Activated gamma-delta T cell (primary cell): ENCODE measurements around the gene CTDNEP1.
A peak's percentile ranks its signal among the peaks of the same experiment; 100 is the strongest.

Source experiments
- DNase-seq: peaks from one replicate; lab custom pipeline; 2025; lab: John Stamatoyannopoulos, UW

CTDNEP1 gene

GRCh38 chr17:7228920-7229319 lies 22.6 kb downstream of the CTDNEP1 start:
- DNase-seq: no peak

- no peak for DNase-seq
Measured at GRCh38 chr17:7226721-7227710, 24.5 kb downstream of the CTDNEP1 start.

DNA sequence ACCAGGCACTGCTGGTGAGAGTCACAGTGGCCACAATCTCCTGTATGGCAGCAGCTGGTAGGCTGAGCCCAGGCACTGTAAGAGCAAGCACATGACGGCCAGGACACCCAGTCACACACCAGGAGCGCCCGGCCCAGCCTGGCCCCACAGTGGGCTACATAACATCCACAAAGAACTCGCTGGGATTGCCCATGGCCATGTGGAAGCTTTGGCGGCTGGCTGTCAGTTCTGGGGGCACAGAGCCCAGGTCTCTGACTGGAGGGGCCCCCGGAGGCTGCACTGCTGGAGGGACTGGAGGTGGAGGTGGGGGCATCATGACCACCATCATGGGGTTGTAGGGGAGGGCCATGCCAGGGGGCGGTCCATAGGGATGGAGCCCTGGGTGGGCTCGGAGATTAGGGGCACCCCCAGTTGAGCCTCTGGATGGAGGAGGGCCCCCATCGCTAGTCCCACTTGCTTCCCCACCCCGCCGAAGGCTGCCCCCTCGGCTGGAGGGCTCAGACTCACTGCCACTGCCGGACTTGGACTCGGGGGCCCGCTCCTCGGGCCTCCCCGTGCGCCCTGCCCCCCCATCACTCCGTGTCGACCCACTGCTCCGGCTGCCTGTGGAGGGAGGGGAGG lies 25.7 kb downstream of the CTDNEP1 start:
- no peak for DNase-seq

DNA sequence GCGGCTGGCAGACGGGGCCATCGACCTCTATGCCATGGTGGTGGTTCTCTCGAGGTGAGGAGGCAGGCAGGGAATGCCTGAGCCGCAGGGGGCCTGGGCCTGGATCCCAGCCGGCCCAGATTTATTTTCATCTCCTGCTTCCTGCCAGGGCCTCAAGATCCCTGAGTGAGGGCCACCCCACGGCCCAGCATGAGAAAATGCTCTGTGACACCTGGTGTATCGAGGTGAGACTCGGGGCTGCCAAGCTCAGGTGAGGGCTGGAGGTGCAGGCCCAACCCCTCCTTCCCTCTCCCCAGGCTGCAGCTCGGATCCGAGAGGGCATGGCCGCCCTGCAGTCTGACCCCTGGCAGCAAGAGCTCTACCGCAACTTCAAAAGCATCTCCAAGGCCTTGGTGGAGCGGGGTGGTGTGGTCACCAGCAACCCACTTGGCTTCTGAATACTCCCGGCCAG lies 26.8 kb downstream of the CTDNEP1 start:
- DNase-seq: no peak

GRCh38 chr17:7224110-7224509 lies 27.4 kb downstream of the CTDNEP1 start:
- no peak for DNase-seq

DNA sequence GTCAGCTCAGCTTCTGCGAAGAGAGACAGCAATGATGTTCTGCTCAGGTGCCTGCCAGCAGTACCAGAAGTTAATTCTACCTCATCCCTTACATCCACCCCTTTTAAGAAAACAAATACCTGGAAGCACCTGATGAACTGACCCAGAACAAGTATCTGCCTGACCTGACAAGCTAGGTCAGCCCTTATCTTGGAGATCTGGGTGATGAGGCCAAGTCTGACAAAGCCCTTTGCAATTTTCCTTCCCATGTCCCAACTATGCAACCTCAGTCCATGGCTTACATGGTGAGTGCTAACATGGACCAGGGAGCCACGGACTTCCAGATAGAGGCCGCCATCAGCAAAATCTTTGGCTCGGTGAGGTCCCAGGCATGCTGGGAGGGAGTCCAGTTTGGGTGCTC lies 28.2 kb downstream of the CTDNEP1 start:
- DNase-seq: no peak

DNA sequence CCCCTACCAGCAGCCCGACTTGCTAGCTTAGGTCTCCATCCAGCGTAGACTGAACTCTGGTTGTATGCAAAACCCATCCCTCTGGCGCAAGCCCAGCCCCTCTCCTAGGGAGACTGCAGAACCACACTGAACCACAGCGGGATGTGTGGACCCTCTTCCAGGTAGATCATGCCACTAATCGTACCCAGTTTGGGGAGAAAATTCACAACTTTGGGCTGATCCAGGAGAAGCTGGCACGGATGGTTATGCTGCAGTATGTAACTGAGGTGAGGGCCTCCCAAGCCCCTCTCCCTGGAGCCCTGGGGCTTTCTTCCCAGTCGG lies 28.6 kb downstream of the CTDNEP1 start:
- DNase-seq: no peak

GRCh38 chr17:7222093-7222971 lies 29.2 kb downstream of the CTDNEP1 start:
- no peak for DNase-seq

DNA sequence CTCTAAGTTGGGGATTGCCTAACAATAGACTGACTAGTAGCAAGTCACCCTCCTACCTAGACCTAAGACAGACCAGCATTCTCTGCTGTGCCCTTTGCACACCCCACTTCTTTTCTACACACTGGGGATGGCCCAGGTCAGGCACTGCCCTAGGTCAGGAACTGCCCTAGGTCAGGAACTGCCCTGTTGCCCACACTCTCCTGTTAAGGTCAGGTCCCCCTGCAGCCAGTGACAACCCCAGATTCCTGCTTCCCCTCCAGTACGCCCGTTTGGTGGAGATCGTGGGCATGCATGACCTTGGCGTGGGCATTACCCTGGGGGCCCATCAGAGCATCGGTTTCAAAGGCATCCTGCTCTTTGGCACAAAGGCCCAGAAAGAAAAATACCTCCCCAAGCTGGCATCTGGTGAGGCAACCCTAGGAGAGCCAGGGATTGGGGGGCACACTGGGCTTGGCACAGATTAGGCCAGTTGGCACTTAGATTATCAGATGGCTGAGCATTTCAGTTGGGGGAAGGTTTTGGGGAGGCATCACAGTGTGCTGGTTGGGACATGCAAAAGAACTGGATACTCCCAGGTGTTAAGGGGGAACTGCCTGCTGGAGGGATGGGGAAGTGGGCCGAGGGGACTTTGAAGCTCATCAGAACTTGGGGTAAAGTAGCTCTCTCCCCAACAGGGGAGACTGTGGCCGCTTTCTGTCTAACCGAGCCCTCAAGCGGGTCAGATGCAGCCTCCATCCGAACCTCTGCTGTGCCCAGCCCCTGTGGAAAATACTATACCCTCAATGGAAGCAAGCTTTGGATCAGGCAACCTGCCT lies 30.0 kb downstream of the CTDNEP1 start:
- no peak for DNase-seq

DNA sequence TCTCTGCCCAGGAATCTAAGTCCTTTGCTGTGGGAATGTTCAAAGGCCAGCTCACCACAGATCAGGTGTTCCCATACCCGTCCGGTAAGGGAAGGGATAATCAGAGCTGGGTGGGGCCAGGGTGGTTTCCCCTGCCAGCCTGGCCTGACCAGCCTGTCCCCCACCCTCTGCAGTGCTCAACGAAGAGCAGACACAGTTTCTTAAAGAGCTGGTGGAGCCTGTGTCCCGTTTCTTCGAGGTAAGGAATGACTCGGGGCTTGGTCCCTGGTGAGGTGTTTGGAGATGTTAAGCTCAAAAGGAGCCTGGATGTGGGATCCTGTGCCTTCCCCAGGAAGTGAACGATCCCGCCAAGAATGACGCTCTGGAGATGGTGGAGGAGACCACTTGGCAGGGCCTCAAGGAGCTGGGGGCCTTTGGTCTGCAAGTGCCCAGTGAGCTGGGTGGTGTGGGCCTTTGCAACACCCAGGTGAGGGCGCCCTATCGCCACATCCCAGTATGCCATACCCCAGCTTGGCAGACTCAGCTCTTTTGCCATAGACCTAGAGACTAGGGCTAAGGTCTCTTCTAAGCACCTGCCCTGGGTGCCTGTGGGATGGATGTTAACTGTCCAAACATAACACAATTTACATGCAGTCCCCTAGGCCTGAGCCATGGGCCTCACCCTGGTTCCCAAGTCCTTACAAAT lies 30.8 kb downstream of the CTDNEP1 start:
- DNase-seq: no peak

- peak; percentile 62 for DNase-seq
Measured at GRCh38 chr17:7219812-7220592, 31.5 kb downstream of the CTDNEP1 start, which contains the start of the genes ACADVL and DLG4. ACADVL (plus strand) TSS chr17:7219938; CDS start chr17:7219985, 47 bp downstream. DLG4 (minus strand) TSS chr17:7219836.

GRCh38 chr17:7219229-7219811 lies 32.2 kb downstream of the CTDNEP1 start:
- DNase-seq: no peak

GRCh38 chr17:7218758-7219157 lies 32.8 kb downstream of the CTDNEP1 start:
- DNase-seq: no peak

- DNase-seq: no peak
Measured at GRCh38 chr17:7218166-7218565, 33.4 kb downstream of the CTDNEP1 start.

DNA sequence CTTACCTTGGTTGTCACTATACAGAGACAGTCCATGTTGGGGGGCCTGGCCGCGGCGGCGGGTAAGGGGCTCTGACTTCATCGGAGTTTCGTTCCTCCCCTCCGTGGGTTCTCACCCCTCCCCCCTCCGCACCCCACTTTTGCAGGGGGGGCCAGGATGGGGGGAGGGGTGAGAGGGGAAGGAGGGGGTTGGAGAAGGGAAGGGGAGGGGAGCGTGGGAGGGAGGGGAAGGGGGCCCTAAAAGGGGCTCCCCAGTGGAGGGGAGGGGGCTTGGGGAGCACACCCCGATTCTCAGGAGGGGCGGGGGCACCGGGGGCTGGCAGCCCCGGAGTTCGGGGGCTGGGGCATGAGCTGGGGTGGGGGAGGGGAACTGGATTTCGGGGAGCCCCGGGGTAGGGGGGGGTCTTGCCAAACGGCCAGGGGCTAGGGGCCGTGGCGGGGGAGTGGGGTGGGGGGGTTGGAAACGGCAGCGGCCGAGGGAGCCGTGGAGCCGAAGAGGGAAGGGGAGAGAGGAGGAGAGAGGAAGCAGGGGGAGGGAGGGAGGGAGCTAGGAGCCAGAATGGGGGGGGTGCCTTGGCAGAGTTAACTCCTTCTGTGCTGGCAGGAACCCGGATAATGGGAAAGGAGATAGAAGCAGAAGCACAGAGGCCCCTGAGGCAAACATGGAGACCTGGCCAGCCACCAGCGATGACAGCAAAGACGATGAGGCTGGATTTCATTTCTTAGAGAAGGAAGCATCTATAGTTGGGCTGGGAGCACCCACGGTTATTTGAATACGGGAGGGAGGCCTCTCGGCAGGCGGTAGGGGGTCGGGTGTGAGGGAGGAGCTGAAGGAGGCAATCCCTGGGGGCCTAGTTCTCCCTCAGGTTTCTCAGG lies 34.2 kb downstream of the CTDNEP1 start:
- DNase-seq: no peak

- DNase-seq: no peak
Measured at GRCh38 chr17:7216242-7217112, 35.1 kb downstream of the CTDNEP1 start.

GRCh38 chr17:7215652-7216180 lies 35.8 kb downstream of the CTDNEP1 start:
- no peak for DNase-seq
